ENCODE results near the gene SCUBE2.

The SCUBE2 gene

DNA sequence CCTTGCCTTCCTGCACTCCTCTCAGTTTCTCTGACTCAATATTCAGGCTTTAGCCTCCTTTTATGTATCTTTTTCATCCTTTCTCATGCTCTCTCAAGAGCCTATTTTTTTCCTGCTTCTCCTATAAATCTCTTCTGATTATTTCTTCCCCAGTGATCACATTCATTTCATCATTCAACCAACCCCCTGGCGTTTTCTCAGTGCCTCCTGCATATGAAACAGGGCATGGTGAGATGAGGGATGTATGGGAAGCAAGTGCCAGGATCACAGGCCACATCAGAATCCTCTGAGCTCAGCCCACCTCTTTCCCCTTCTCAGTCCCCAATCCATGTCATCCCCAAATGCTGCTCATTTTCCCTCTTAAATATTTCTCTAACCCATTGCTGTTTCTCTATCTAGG, 48.9 kb downstream of the SCUBE2 start:
- Mint-ChIP-seq H3K9me3 (no peaks in the 10 kb centered on the region), H3K27ac (no peak overlapping the region), H3K4me1 (peaks cover 17% of the 10 kb centered on the region), H3K27me3 (ENCODE audit: low read depth) (no peaks in the 10 kb centered on the region), H3K36me3 (ENCODE audit: low read depth) (no peaks in the 10 kb centered on the region), H3K4me3 (no peak overlapping the region)
- TF ChIP-seq CTCF (IDR thresholded peaks at IDR 0.05; ENCODE audit: unreplicated experiment in 3 of 3) = no peak

- Mint-ChIP-seq H3K27me3 (ENCODE audit: low read depth) (no peaks in the 10 kb centered on the region), H3K4me3 (no peak overlapping the region), H3K36me3 (ENCODE audit: low read depth) (no peaks in the 10 kb centered on the region), H3K9me3 (no peaks in the 10 kb centered on the region), H3K27ac (no peak overlapping the region), H3K4me1 (peaks cover 9% of the 10 kb centered on the region)
- TF ChIP-seq CTCF (IDR thresholded peaks at IDR 0.05; ENCODE audit: unreplicated experiment in 3 of 3) = no peak
Observed at GRCh38 chr11:9041747-9042146, 49.7 kb downstream of the SCUBE2 start.

GRCh38 chr11:9040410-9040809, 51.0 kb downstream of the SCUBE2 start:
- Mint-ChIP-seq H3K4me1 (peaks cover 7% of the 10 kb centered on the region), H3K27ac (no peak overlapping the region), H3K27me3 (ENCODE audit: low read depth) (no peaks in the 10 kb centered on the region), H3K4me3 (no peak overlapping the region), H3K36me3 (ENCODE audit: low read depth) (no peaks in the 10 kb centered on the region), H3K9me3 (no peaks in the 10 kb centered on the region)
- TF ChIP-seq CTCF (IDR thresholded peaks at IDR 0.05; ENCODE audit: unreplicated experiment in 3 of 3) = no peak

GRCh38 chr11:9039863-9040262, 51.5 kb downstream of the SCUBE2 start:
- peaks cover 12% of the 10 kb centered on the region for H3K4me1 Mint-ChIP-seq

DNA sequence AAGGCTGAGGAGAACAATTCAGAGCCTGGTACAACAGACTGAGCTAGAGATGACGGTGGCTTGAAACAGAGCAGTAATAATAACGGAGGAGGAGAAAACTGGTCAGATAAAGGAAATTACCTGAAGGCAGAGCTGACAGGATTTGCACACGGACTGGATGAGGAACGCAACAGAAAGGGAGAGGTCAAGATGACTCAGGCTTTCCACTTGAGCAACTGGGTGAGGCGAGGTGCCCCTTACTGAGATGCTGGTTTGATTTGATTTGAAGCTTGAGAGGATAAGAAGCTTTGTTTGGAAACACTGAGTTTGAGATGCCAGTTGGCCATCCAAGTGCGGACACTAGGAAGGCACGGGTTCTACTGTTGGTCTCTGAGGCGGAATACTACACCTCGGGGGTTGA, 52.2 kb downstream of the SCUBE2 start:
- H3K4me1 Mint-ChIP-seq = peaks cover 14% of the 10 kb centered on the region
- no peak overlapping the region for H3K4me3 Mint-ChIP-seq
- H3K27ac Mint-ChIP-seq = no peak overlapping the region
- H3K27me3 Mint-ChIP-seq (ENCODE audit: low read depth) = no peaks in the 10 kb centered on the region
- TF ChIP-seq CTCF (IDR thresholded peaks at IDR 0.05; ENCODE audit: unreplicated experiment in 3 of 3) = no peak
- no peaks in the 10 kb centered on the region for H3K9me3 Mint-ChIP-seq
- no peaks in the 10 kb centered on the region for H3K36me3 Mint-ChIP-seq (ENCODE audit: low read depth)

More at GRCh38 chr11:9039863-9040262, 51.5 kb downstream of the SCUBE2 start:
- no peak overlapping the region for H3K4me3 Mint-ChIP-seq
- no peak for TF ChIP-seq CTCF (IDR thresholded peaks at IDR 0.05; ENCODE audit: unreplicated experiment in 3 of 3)
- H3K27ac Mint-ChIP-seq = no peak overlapping the region
- no peaks in the 10 kb centered on the region for H3K9me3 Mint-ChIP-seq
- H3K27me3 Mint-ChIP-seq (ENCODE audit: low read depth) = no peaks in the 10 kb centered on the region
- no peaks in the 10 kb centered on the region for H3K36me3 Mint-ChIP-seq (ENCODE audit: low read depth)

GRCh38 chr11:9038541-9038940, 52.9 kb downstream of the SCUBE2 start:
- H3K36me3 Mint-ChIP-seq (ENCODE audit: low read depth) = no peaks in the 10 kb centered on the region
- TF ChIP-seq CTCF (IDR thresholded peaks at IDR 0.05; ENCODE audit: unreplicated experiment in 3 of 3) = no peak

More at GRCh38 chr11:9038541-9038940, 52.9 kb downstream of the SCUBE2 start:
- no peaks in the 10 kb centered on the region for H3K9me3 Mint-ChIP-seq
- H3K27ac Mint-ChIP-seq = no peak overlapping the region
- no peaks in the 10 kb centered on the region for H3K27me3 Mint-ChIP-seq (ENCODE audit: low read depth)
- peaks cover 18% of the 10 kb centered on the region for H3K4me1 Mint-ChIP-seq
- H3K4me3 Mint-ChIP-seq = no peak overlapping the region
